Endothelial cell of hepatic sinusoid (primary cell): ENCODE measurements around the gene IFFO2.
"Not testable (repeated sequence)": the region's sequence is repeated elsewhere in the genome, so short reads cannot be mapped to it uniquely, and the experiment has no call there.

Source experiments
- in situ Hi-C: cut with HindIII; loops from 2 replicates; pipeline ENCODE4 v1.10.0; 2017; ENCODE audit warnings: low sequenced_read_pairs

IFFO2 gene

GRCh38 chr1:18879791-18880309 is 76.6 kb downstream of the IFFO2 start:
- in situ Hi-C loops: loop anchor here (10.0 kb wide), 1 partner anchor 155 kb away; no protein-coding TSS in a partner anchor

- in situ Hi-C loops: no loop called here
Measured at GRCh38 chr1:18879215-18879790, 77.2 kb downstream of the IFFO2 start.

GRCh38 chr1:18878538-18879214 is 77.8 kb downstream of the IFFO2 start:
- in situ Hi-C loops: no loop called here

DNA sequence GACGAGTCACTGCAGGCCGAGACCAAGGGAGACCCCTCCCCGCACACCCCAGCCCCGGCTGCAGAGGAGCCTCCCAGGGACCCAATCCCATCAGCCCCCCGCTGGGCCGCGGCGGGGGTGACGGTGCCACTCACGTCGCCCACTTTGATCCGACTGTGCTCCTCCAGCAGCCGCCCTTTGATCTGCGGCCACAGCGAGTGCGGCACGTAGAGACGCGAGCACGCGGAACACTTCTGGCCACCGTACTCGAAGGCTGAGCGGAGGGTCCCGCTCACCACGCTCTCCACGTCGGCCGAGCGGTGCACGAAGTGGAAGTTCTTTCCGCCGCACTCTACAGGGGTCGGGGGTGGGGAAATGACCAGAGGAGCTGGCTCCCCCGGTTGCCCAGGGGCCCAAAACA is 79.2 kb downstream of the IFFO2 start:
- in situ Hi-C loops: no loop called here

- in situ Hi-C loops: no loop called here
Measured at GRCh38 chr1:18876210-18876609, 80.3 kb downstream of the IFFO2 start.

DNA sequence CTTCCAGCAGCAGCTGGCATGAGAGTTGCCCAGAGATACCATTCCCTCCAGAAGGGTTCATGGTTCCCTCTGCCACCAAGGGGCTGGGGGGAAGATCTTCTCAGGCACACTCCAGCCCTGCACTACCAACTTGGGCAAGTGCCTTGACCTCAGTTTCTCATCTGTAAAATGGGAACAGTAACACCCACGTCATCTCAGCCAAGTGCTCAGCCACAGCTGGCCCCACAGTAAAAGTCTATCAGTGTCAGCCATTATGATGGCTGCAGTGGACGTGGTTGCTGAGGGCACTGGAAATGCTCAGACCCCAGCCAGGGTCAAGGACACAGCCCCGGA is 80.7 kb downstream of the IFFO2 start:
- in situ Hi-C loops: no loop called here

DNA sequence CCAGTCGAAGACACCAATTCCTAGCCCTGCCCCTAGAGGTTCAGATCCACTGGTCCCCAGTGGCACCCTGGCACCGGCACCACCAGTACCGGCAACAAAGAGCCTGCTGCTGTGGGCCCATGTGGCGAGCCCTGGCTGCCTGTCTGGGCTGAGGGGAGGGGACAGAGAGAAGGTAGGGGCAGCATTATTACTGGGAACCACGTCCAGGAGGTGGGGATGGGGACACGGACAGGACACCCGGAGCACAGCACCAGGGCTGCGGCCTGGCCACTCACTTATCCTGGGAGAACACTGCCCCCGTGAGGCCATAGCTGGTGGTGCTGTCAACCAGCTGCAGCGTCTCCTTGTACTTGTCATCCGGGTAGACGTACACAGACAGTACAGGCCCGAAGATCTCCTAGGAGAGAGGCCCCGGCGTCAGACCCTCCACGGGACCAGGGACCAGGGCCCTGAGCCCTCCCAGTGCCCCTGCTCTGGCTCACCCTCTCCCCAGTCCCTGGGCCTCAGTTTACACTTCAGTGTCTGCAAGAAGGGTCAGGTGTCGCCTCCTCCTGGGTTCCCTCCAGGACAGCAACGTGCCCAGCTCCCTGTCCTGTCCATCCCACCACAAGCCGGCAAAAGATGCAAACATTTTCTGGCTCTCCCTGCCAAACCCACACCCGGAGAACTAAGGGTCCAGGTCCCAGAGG is 81.2 kb downstream of the IFFO2 start:
- in situ Hi-C loops: no loop called here

- in situ Hi-C loops: no loop called here
Measured at GRCh38 chr1:18874600-18874999, 81.9 kb downstream of the IFFO2 start.

- in situ Hi-C loops: no loop called here
Measured at GRCh38 chr1:18874036-18874435, 82.4 kb downstream of the IFFO2 start.

- in situ Hi-C loops: no loop called here
Measured at GRCh38 chr1:18872071-18872611, 84.3 kb downstream of the IFFO2 start.

GRCh38 chr1:18871401-18872070 is 84.9 kb downstream of the IFFO2 start:
- in situ Hi-C loops: no loop called here

- in situ Hi-C loops: no loop called here
Measured at GRCh38 chr1:18870957-18871356, 85.5 kb downstream of the IFFO2 start.

- in situ Hi-C loops: not testable (repeated sequence)
Measured at GRCh38 chr1:18870595-18870865, 85.9 kb downstream of the IFFO2 start.

- in situ Hi-C loops: no loop called here
Measured at GRCh38 chr1:18869847-18870594, 86.5 kb downstream of the IFFO2 start.

DNA sequence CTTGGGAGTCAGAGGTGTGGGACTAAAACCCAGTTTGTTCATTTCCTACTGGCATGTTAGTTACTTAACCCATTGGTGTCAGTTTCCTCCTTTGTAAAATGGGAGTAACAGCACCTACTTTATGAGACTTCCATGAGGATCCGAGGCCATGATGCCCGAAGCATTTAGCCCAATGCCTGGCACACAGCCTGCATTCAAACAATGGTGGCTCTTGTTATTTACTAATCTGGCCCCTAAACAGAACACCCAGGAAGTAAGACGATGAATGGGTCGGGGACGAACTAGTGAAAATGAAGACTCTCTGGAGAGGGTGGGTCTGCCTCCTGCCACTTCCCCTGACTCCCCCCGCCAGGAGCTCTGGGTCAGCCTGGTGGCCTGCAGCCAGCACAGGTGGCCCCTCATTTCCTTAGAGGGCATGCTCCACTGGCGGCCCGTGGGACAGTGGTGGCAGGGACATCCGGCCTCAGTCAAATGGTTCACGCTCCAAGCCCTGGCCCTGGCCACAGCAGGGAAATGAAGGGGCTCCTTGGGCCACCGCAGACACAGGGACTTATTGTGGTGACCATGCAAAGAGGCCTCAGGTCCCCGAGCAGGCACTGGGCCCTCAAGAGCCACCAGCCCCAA is 87.6 kb downstream of the IFFO2 start:
- in situ Hi-C loops: no loop called here

DNA sequence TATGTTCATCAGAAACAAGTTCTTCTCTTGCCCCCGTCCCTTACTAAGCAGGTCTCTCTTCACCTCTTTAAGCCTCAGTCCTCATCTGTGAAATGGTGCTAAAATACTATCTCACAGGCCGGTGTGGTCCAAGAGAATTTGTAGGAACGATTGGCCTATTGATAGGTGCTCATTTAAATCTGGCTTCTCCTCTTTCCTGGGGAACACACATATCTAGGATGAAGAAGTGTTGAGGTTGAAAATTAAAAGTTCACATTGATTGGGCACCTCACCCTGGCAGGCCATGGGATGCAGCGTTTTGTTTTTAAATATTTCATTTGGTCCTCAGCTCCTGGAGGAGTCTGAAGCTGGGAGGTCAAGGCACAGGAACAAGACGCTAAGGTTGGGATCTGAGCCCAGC is 88.1 kb downstream of the IFFO2 start:
- in situ Hi-C loops: no loop called here

- in situ Hi-C loops: no loop called here
Measured at GRCh38 chr1:18866846-18867245, 89.6 kb downstream of the IFFO2 start.

- in situ Hi-C loops: no loop called here
Measured at GRCh38 chr1:18866314-18866713, 90.2 kb downstream of the IFFO2 start.

GRCh38 chr1:18865176-18865575 is 91.3 kb downstream of the IFFO2 start:
- in situ Hi-C loops: no loop called here

GRCh38 chr1:18861590-18861989 is 94.9 kb downstream of the IFFO2 start:
- in situ Hi-C loops: no loop called here
